Liver (tissue), 9 donors: ENCODE measurements around the gene RAX2. TPM values are rescaled to one million over a fixed set of nuclear protein-coding genes. Genes with fewer than 3 reads are reported as not detected.

ENCODE experiments used
- DNase-seq: peaks from one replicate; pipeline ENCODE4 v3.0.0-alpha.2; 2017; ENCODE audit warnings: low spot score
- H3K27ac ChIP-seq, 2 donors: one replicate each; pipeline ENCODE4 v1.7.0; 2013; ENCODE audit warnings: inconsistent platforms in 2 of 2, low read length in 2 of 2, control low read depth in 1 of 2, low read depth in 1 of 2, mild to moderate bottlenecking in 1 of 2
- H3K27me3 ChIP-seq, 4 donors: one replicate each; pipeline versions ENCODE4 v1.6.1 to v1.7.0; 2013; ENCODE audit warnings: low read length in 3 of 4, inconsistent platforms in 1 of 4, mild to moderate bottlenecking in 1 of 4, moderate library complexity in 1 of 4; ENCODE audit not compliant: control insufficient read depth in 4 of 4, insufficient read depth in 4 of 4
- H3K36me3 ChIP-seq, 4 donors: one replicate each; pipeline versions ENCODE4 v1.6.1 to v1.7.0; 2013; ENCODE audit warnings: low read length in 3 of 4, mild to moderate bottlenecking in 3 of 4, low read depth in 1 of 4, moderate library complexity in 1 of 4; ENCODE audit not compliant: control insufficient read depth in 4 of 4, insufficient read depth in 3 of 4
- H3K4me1 ChIP-seq, 4 donors: one replicate each; pipeline versions ENCODE4 v1.6.1 to v1.7.0; 2013; ENCODE audit warnings: low read length in 3 of 4, mild to moderate bottlenecking in 3 of 4, moderate library complexity in 1 of 4; ENCODE audit not compliant: control insufficient read depth in 4 of 4, insufficient read depth in 4 of 4
- H3K4me3 ChIP-seq, 3 donors: one replicate each; pipeline versions ENCODE4 v1.6.1 to v1.7.0; 2013; ENCODE audit warnings: low read length in 3 of 3, control low read depth in 1 of 3, low read depth in 1 of 3, mild to moderate bottlenecking in 1 of 3
- H3K9ac ChIP-seq, 2 donors: one replicate each; pipeline ENCODE4 v1.7.0; 2013; ENCODE audit warnings: low read length in 2 of 2, mild to moderate bottlenecking in 2 of 2, moderate library complexity in 2 of 2, control low read depth in 1 of 2, low read depth in 1 of 2
- H3K9me3 ChIP-seq, 4 donors: one replicate each; pipeline versions ENCODE4 v1.6.1 to v1.7.0; 2013; ENCODE audit warnings: low read length in 3 of 4; ENCODE audit not compliant: control insufficient read depth in 4 of 4
- ATF3 ChIP-seq: IDR thresholded peaks from 2 replicates; pipeline ENCODE4 v1.6.1; 2016; ENCODE audit warnings: antibody characterized with exemption
- EGR1 ChIP-seq, 2 donors: IDR thresholded peaks; 2 replicates each; pipeline ENCODE4 v1.6.1; 2016 to 2018; ENCODE audit warnings: antibody characterized with exemption in 2 of 2, low read depth in 2 of 2
- FOXA1 ChIP-seq: IDR thresholded peaks from 2 replicates; pipeline ENCODE4 v1.6.1; 2016; ENCODE audit warnings: antibody characterized with exemption
- HNF4A ChIP-seq, 2 donors: conservative IDR thresholded peaks; 2 replicates each; pipeline ENCODE4 v1.6.1; 2016; ENCODE audit warnings: antibody characterized with exemption in 2 of 2, mild to moderate bottlenecking in 2 of 2
- MAX ChIP-seq: IDR thresholded peaks from 2 replicates; pipeline ENCODE4 v1.6.1; 2016; ENCODE audit warnings: antibody characterized with exemption
- NR2F2 ChIP-seq: IDR thresholded peaks from 2 replicates; pipeline ENCODE4 v1.6.1; 2016; ENCODE audit warnings: antibody characterized with exemption
- RAD21 ChIP-seq, 2 donors: IDR thresholded peaks; 2 replicates each; pipeline ENCODE4 v1.6.1; 2016; ENCODE audit warnings: antibody characterized with exemption in 2 of 2, mild to moderate bottlenecking in 2 of 2
- REST ChIP-seq: IDR thresholded peaks from 2 replicates; pipeline ENCODE4 v1.6.1; 2016; ENCODE audit warnings: antibody characterized with exemption, mild to moderate bottlenecking
- TAF1 ChIP-seq: conservative IDR thresholded peaks from 2 replicates; pipeline ENCODE4 v1.6.1; 2016; ENCODE audit warnings: antibody characterized with exemption, mild to moderate bottlenecking
- YY1 ChIP-seq: IDR thresholded peaks from 2 replicates; pipeline ENCODE4 v1.6.1; 2016; ENCODE audit warnings: antibody characterized with exemption, mild to moderate bottlenecking
- ZBTB33 ChIP-seq: IDR thresholded peaks from 2 replicates; pipeline ENCODE4 v1.6.1; 2016; ENCODE audit warnings: antibody characterized with exemption
- WGBS: extraction: QIAGEN DNeasy Blood & Tissue Kit; methylation state at CpG from one replicate; pipeline ENCODE4 v1.1.7; 2013; 5-methylcytosine and 5-hydroxymethylcytosine counted together
- polyA plus RNA-seq, 2 donors: library from polyadenylated mRNA; stranded (reverse) in 1 of 2; unstranded in 1 of 2; fragments of 200-250 nt in 1 of 2; fragments of >200 nt in 1 of 2; fragmentation: Nextera tagmentation in 1 of 2; extraction: Ambion mirVana in 1 of 2; gene quantifications; one replicate each; pipeline versions ENCODE4 v1.2.1 to v1.2.3, GENCODE V29; 2013 to 2015
- total RNA-seq, 2 donors: library from RNA; depleted of rRNA; stranded (reverse); fragments of >200 nt; gene quantifications; one replicate each; pipeline ENCODE4 v1.2.3, GENCODE V29; 2014
- donor health status: healthy.
- donor health status: healthy.
- donor health status: healthy.
- donor health status: healthy.
- donor health status: healthy.

Gene RAX2
- total and polyA plus RNA-seq, 4 donors = not detected

- TF ChIP-seq HNF4A (conservative IDR thresholded peaks at IDR 0.05) (no peak), FOXA1 (no peak), RAD21 (IDR thresholded peaks at IDR 0.05) (no peak), ZBTB33 (no peak), NR2F2 (no peak)
Observed at GRCh38 chr19:3736106-3736724, 35.8 kb downstream of the RAX2 start (continued).

GRCh38 chr19:3734310-3734600 is 37.8 kb downstream of the RAX2 start:
- Histone ChIP-seq H3K27me3 (no peaks in the 10 kb centered on the region), H3K27ac (no peak overlapping the region), H3K9me3 (no peaks in the 10 kb centered on the region), H3K4me1 (no peaks in the 10 kb centered on the region), H3K36me3 (peaks cover 3 to 20% (median 6%) of the 10 kb centered on the region in 4 donors), H3K9ac (no peak overlapping the region), H3K4me3 (no peak overlapping the region)
- no peak for TF ChIP-seq NR2F2
- TF ChIP-seq REST = no peak
- 98% methylated on average over 14 of the region's 14 CpGs for WGBS
- DNase-seq = no peak

GRCh38 chr19:3733549-3734309 is 38.3 kb downstream of the RAX2 start:
- no peak for DNase-seq
- 89% methylated on average over 20 of the region's 20 CpGs for WGBS
- H3K4me3 ChIP-seq = no peak overlapping the region
- TF ChIP-seq ATF3 (no peak), TAF1 (no peak), YY1 (no peak), REST (no peak), MAX (no peak), EGR1 (IDR thresholded peaks at IDR 0.05; ENCODE audit: low read depth in 2 of 2) (no peak), FOXA1 (no peak)
- no peaks in the 10 kb centered on the region for H3K27me3 ChIP-seq
- peaks cover 2 to 20% (median 5%) of the 10 kb centered on the region in 4 donors for H3K36me3 ChIP-seq
- no peak overlapping the region for H3K9ac ChIP-seq
- no peak overlapping the region for H3K27ac ChIP-seq
- no peaks in the 10 kb centered on the region for H3K9me3 ChIP-seq
- no peaks in the 10 kb centered on the region for H3K4me1 ChIP-seq
